NCI-H69 (cell line): ENCODE measurements around the gene SRSF5.
"Not testable (repeated sequence)": the region's sequence is repeated elsewhere in the genome, so short reads cannot be mapped to it uniquely, and the experiment has no call there.

ENCODE experiments used
- DNase-seq: peaks from one replicate; lab custom pipeline; 2025; lab: John Stamatoyannopoulos, UW

Gene SRSF5

DNA sequence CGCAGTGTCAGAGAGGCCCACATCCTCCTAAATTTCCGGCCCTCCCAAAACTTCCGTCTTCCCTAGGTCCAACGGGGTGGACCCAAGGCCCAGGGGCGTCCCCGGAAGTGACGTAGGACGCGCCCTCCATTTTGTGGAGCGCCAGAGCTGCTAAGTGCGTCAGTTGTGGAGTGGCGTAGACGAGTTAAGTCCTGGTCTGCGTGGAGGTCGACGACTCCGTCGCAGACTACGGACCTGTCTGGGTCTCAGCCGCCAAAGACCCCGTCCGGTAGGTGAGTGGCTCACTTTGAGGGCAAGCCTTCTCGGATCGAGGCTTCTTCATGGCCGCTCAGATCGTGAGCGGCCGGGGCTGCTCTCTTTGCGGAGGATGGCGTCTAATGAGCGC lies at the start of gene SRSF5:
SRSF5 (plus strand) TSS at position 159 of the 385 bp plus-strand sequence. CDS start 1,015 bp downstream, outside the sequence.
- peak; percentile 98 for DNase-seq

DNA sequence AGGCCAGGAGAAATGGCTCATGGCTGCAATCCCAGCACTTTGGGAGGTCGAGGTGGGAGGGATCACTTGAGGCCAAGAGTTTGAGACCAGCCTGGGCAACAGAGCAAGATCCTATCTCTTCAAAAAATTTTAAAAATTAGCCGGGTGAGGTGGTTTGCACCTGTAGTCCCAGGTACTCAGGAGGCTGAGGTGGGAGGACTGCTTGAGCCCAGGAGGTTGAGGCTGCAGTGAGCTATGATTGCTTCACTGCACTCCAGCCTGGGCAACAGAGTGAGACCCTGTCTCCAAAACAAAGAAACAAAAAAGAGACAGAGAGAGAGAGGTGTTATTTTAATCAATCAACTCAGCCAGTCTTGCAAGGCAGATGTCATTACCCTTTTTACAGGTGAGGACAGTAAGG lies 48.3 kb upstream of the SRSF5 start:
- not testable (repeated sequence) for DNase-seq

DNA sequence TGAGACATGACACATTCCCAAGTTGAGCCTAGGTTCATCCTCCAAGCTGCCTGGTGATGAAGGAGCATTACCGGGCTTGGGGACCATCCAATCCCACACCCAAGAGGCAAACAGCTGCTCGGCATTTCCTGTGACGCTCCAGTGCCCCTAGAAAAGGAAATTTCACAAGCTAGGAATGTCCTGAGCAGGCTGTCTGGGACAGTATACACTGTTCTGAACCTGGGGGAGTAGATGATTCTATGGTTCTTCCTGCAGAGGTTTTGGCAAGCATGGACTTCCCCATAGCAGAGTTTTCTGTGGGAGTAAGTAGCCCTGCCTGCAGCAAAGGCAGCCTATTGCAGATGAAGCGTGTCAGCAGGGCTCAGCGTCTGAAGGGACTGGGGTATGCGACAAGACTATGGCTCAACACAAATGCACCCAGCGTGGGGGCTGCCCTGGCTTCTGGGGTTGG lies 47.4 kb upstream of the SRSF5 start:
- DNase-seq = no peak

DNA sequence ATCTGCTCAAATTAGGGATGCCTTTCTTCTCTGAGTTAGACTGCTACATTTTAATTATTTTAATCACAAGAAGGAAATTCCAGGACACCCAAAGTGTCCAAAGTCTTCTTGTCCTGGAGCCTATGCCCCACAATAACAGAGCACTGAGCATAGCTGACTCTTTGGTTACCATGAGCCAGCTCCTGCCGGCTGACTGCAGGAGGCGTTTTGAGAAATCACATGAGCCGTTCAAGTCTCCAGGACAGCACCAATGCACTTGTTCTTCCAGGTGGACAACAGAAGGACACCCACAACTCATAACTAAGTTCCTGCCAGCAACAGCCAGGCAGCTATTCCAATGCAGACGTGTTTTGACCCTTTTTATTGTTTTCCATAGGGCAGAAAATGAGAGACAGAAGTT lies 46.0 kb upstream of the SRSF5 start:
- DNase-seq = no peak

DNA sequence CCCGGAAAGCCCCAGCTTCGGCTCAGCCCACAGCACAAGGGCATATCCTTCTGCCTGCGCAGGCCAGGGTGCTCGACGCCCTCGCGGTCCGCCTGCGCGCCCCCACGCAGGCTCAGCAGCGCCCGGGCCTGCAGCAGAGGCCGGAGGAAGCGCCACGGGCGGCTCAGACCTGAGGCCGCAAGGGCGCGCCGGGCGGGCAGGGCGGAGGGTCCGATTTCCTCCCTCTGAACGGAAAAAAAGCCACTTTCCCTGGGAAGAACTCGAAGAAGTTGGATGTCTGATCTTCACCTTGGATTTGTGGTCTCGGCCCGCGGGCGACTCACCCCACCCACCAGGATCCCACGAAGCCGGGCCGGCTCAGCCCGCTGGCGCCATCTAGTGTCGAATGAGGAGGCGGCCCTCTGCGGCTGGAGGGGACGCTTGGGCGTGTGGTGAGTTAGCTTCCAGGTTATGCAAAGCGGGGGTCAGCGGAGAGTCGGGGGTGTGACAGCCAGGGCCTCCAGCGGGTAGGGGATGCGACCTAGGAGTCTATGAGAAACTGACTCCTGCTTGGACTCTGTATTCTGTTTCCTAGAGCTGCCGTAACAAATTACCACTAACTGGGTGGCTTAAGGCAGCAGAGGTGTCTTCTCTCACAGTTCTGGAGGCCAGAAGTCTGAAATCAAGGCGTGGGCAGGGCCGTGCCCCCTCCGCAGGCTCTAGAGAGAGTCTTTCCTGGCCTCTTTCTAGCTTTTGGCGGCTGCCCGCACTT lies 40.0 kb upstream of the SRSF5 start:
- DNase-seq = peak; percentile 83

DNA sequence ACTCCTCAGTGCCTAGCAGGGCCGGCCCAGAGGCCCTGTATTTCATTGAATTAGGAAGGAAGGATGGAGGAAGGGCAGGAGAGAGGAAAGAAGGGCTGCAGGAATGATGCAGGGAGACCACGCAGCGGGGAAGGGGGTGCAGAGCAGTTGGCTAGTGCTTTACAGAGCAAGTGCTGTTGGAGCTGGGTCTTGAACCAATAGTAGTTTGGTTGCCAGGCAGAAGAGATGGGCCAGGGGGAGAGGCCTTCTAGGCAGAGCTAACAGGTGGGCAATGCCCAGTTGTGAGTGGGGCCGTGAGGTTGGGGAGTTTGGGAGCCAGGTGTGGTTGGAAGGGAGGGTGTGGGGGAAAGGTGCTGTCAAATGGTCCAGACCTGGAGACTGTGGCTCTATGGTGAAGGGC lies 39.1 kb upstream of the SRSF5 start:
- no peak for DNase-seq

DNA sequence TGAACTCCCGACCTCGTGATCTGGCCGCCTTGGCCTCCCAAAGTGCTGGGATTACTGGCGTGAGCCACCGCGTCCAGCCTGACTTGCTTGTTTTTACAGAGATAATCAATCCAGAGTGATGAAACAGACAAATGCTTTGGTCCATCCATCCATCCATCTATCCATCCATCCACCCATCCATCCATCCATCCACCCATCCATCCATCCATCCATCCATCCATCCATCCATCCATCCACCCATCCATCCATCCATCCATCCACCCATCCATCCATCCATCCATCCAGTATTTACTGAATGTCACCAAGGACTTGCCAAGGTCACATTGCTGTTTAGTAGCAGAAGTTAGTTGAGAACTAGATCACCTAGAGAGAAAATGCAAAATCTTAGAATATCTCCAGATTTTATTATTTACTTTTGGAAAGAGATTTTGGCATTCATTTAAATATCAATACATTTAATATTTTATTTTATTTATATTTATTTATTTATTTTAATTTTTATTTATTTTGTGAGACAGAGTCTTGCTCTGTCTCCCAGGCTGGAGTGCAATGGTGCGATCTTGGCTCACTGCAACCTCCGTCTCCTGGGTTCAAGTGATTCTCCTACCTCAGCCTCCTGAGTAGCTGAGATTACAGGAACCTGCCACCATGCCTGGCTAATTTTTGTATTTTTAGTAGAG lies 34.9 kb upstream of the SRSF5 start:
- DNase-seq = not testable (repeated sequence)

DNA sequence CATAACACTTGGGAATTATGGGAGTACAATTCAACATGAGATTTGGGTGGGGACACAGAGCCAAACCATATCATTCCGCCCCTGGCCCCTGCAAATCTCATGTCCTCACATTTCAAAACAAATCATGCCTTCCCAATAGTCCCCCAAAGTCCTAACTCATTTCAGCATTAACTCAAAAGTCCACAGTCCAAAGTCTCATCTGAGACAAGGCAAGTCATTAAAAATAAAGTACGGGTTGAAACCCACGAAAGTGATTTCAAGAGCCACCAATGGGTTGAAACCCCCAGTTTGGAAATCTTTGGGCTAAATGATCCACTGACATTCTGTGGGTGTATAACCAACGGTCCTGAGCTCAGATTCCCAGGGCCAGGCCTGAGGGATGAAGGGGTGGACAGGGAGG lies 30.5 kb upstream of the SRSF5 start:
- not testable (repeated sequence) for DNase-seq

DNA sequence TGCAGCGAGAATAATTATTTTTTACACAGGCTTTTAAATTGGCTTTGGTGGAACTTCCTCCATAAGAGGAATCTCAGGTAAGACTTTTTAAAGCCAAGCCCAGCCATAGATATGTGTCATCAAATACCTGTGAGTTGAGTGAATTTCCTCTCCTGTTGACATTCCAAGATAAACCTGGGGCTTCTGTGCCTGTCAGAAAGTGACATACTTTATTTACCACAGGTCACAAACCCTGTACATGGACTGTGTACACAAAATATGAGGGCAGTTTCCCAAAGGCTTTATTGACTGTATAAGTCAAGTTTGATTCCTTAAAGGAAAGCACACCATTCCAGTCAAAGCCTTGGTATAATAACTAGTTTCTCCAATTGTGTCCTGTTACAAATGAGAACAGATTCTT lies 25.9 kb upstream of the SRSF5 start:
- no peak for DNase-seq

DNA sequence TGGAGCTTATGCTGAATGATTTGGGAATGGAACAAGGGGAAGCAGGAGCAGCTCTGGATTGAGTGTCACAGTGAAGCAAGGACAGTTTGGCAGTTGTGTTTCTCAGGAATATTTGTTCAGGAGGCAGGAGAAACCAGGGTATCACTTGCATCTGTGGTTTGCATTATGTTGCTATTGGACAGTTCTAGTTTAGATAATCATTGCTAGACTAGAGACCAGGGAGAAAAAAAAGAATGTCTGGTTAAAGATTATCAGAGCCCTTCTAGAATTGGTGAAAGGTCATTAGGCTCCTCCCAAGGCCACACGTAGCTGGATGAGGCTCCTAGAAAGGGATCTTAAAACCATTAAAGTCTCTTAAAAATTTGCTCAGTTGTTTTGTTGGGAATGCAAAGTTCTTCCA lies 17.0 kb upstream of the SRSF5 start:
- DNase-seq = no peak

DNA sequence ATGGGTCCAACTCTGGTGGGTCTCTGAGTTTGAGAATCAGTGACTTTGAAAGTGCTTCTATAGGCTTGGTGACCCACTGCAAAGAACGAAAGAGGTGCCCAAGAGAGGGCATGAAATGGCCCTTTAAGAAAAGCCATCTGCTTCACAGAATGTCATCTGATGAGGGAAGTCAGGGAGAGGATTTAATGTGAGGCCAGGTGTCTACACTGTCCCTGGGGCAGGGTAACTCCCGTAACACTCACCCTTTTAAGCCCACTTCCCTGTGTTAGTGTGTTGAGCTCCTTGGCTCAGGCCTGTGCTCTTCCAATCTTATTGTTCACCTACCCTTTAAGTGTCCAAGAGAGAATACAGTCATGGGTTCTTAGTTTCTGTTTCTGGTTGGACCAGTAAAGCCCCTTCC lies 16.4 kb upstream of the SRSF5 start:
- no peak for DNase-seq

DNA sequence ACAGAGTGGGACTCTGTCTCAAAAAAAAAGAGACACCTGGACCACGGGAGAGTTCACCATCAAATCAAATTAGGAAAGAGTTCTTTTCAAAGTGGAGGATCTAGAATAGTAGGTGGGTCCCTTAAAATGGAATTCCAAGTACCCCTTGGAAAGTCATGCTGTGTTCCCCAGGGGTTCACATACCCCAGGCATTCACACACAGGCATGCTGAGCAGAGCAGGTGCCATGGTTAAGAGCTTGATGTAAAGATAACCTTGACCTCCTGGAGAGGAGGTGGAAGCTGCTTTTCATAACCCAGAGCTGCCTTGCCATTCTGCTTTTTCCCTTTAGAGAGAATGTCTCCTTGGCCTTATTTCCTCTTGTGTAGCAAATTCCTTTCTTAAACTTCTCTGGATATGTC lies 14.2 kb upstream of the SRSF5 start:
- no peak for DNase-seq

DNA sequence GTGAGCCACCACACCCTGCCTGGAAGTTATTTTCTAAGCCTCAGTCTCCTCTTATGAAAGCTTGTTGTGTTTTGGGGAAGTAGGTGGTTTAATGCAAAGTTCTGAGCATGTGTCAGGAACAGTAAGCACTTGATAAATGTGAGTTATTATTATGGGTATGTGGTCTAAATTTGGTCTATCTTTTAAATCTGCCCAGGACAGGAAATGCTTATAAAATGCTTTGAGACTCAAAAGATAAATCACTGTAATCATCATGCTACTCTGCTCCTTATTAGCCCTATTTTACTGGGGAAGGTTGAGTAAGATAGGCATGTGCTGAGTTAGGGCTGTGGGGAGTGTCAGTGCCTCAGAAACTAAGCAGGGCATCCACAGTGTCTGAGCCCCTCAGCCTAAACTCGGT lies 13.1 kb upstream of the SRSF5 start:
- DNase-seq = no peak

DNA sequence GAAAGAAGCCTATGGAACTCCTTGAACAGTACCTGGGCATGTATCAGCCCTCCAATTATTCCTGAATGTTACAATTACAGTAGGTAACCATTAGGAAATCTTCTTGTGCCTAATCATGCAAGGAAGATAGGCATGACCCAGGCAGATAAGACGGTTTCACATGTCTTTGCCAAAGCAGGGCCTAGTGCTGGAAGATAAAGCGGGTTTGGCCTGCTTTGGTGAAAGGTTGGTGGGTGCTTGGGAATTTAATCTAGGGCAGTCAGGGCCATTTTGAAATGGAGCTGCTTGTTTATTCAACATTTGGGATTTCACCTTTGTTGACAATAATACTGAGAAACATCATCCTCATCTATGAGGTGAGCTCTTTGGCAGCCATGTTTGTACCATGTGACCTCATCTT lies 12.5 kb upstream of the SRSF5 start:
- DNase-seq = no peak

DNA sequence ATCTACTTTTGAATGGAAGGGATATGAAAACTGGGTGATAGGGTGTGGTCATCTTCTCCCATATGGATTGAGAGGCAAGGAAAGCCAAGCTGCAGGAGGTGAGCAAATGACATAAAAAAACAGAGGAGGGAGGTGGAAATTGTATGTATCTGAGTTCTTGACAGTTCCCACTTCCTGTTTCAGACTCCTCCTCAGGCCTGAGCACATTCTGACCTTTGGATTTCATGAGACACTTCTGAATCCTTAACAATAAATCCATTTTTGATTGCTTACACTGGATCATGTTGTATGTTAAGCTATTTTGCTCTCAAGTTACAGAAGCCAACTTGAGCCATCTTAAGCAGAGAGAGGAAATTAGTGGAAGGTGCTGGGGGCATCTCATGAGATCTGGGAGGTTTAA lies 11.6 kb upstream of the SRSF5 start:
- no peak for DNase-seq

DNA sequence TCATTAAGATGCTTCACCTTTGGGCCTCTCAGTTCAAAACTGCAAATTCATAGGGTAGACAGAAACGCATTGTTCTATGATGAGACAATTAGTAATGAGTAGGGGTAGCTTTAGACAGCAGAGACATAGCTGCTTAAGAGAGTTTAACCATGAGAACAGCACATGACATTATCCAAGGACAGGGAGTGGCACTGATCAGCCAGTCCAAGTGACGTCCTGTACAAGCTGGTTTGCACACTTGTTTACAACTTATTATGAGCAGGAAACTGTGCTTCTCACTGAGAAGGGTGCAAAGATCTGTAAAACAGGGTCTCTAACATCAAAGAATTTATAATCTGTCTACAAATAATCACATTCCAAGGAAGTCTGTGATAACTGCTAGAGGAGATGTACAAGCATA lies 11.2 kb upstream of the SRSF5 start:
- no peak for DNase-seq

DNA sequence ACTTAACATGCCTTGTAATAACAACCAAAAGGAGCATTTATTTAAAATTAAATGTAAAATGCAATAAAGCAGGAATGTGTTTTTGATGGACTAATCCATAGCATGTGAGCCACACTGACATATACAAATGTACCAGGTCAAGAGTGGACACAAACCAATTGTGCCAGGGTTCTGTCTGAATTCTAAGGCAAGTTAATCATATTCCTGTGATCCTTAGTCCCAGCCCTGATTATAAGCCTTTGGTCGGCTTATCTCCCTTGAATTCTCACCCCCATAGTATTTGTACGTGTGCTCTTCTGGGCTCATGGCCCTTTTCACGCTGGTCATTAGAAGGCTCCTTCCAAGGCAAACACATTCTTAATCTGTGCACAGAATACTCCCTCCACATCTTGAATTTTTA lies 10.6 kb upstream of the SRSF5 start:
- no peak for DNase-seq

DNA sequence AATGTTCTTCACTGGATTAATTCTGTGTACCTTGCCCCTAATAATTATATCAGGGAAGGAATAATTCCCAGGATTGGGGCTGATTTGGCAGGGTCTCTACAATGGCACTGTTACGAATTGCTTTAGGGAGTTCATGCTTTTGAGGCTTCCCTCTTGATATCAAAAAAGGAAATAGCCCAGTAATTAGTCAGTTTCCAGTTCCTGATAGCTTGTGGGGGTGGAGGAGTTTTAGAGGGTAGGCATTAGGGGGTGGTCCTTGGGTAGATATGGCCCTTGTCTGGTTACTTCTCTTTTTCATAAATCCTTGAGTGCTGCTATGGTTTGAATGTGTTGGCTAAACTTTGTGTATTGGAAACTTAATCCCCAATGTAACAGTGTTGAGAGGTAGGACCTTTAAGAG lies 6.1 kb upstream of the SRSF5 start:
- DNase-seq = no peak

DNA sequence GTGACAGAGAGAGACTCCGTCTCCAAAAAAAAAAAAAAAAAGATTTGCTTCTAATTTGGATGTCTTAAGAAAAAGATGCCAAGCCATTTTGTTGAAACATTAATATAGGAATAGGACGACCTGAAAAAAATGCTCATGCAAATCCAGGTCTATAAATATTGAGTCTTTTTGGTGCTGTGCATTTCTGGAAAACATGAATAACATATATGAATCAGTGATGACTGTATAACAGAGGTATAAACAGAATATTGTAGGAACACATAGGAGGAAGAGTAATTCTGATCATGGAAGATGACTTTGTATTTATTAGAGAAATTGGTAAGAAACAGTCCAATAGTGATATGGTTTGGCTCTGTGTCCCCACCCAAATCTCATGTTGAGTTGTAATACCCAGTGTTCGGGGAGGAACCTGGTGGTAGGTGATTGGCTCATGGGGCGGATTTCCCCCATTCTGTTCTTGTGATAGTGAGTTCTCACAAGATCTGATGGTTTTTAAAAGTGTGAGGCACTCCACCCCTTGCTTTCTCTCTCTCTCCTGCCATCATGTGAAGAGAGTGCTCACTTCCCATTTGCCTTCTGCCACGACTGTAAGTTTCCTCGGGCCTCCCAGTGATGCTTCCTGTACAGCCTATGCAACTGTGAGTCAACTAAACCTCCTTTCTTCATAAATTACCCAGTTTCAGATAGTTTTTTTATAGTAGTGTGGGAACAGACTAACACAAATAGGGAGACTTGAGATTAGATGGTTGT lies 3.0 kb upstream of the SRSF5 start:
- no peak for DNase-seq

DNA sequence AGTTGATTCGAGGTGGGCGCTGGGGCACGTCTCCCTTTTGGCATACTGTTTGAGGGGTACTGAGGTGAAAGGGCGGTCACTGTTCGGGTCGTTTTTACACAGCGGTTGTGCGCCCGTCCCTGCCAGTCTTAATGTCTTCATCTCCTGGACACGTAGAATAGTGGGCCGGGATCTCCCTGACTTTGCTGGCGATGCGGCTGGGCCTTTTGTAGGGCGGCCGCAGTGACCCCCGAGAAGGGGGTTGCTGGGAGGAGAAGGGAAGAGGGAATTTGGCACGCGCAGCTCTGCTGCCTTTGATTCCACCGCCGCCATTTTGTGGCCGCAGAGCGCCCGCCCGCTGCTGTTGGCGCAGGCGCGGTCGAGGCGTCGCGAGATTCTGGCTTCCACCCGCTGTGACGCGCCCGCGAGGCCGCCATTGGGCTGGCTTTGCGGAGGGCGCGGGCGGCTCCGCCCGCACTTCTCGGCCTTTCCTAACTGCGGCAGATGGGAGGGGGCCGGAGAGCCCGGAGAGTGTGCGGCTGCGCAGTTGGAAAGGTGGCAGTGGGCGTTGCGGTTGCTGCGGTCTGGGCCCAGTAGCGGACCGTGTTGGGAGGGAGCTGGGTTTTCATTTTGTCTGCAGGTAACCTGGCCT lies 542 bp downstream of the SRSF5 start:
- peak; percentile 97 for DNase-seq

DNA sequence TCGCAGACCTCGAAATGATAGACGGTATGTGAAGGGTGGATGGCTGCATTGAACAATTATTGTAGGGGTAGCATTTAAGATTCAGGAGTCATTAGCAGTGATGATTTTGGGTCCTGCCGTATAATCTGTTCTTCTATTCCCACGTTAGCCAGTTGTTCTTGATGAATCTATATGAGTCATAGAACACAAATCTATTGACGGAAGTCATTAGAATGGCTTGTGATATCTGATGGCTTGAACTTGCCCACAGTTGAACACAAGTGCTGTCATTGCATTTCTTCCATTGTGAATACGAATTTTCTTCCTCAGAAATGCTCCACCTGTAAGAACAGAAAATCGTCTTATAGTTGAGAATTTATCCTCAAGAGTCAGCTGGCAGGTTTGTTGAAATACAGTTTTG lies 1.9 kb downstream of the SRSF5 start:
- no peak for DNase-seq

DNA sequence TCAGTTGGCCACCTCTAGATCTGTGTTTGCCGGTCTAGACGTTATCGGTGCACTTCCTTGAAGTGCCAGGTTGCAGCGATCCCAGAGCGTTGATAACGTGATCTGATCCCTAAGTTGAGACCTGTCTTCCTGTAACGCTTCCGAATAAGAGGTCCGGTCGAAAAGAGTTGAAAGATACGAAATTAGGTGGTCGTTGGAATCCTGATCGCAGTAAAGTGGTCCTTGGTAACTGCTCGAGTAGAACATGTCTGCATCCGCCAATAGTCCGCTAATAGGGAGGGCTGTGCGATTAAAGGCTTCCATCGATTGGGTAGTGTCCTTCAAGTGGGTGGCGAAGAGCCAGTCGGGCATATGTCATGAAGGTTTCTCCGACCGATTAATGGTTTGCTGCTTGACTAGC lies 2.7 kb downstream of the SRSF5 start:
- no peak for DNase-seq

DNA sequence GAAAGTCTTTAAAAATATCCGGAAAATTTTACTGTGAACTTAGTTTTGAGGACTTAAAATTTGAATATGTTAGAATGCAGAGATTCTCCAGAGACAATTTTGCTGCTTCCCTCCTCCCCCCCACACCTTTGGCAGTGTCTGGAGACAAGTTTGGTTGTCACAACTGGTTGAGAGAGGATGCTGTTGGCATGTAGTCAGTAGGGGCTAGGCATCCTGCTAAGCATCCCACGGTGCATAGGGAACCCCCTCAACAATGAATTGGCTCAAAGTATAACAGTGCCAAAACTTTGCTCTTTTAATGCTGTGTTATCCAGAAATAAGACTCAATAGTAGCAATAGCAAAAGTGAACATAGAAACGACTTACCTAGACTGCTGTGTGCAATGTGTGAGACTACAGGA lies 3.6 kb downstream of the SRSF5 start:
- DNase-seq = no peak
